HepG2 (cell line): Measurements from ENCODE around the gene CENPP. TPM values are rescaled to one million over a fixed set of nuclear protein-coding genes. Genes with fewer than 3 reads are reported as not detected.

Source experiments
- HNF1A ChIP-seq, 2 experiments: sonication (generic) in 1 of 2; formaldehyde crosslinking in 1 of 2; IDR thresholded peaks; 2 replicates each; pipeline versions ENCODE4 v1.4.0 to v1.6.1; 2016 to 2020; ENCODE audit warnings: borderline replicate concordance in 1 of 2, low read depth in 1 of 2, mild to moderate bottlenecking in 1 of 2, missing genetic modification reagents in 1 of 2
- KLF16 ChIP-seq, 2 experiments: sonication (generic) in 1 of 2; formaldehyde crosslinking in 1 of 2; IDR thresholded peaks; 2 replicates each; pipeline versions ENCODE4 v1.6.1 to v1.8.0; 2016 to 2023; ENCODE audit warnings: missing genetic modification reagents in 2 of 2, missing compliant biosample characterization in 1 of 2
- MXD4 ChIP-seq: IDR thresholded peaks from 2 replicates; pipeline ENCODE4 v1.6.1; 2016; ENCODE audit warnings: mild to moderate bottlenecking, missing biosample characterization, missing genetic modification reagents
- SIN3A ChIP-seq: IDR thresholded peaks from 2 replicates; pipeline ENCODE4 v1.6.1; 2011; ENCODE audit warnings: low read depth, mild to moderate bottlenecking, control low read depth, low read length, borderline replicate concordance
- SRSF9 ChIP-seq: fragments of 200-400 bp; formaldehyde crosslinking; IDR thresholded peaks from 2 replicates; pipeline ENCODE4 v1.6.1; 2018; ENCODE audit warnings: borderline replicate concordance, mild to moderate bottlenecking, low read depth, low read length; ENCODE audit not compliant: insufficient read depth, poor library complexity, severe bottlenecking
- ZBTB40 ChIP-seq, 2 experiments: fragments of 450-650 bp in 1 of 2; sonication (generic) in 1 of 2; formaldehyde crosslinking in 1 of 2; IDR thresholded peaks; 2 replicates each; pipeline versions ENCODE4 v1.6.1 to v1.8.0; 2016 to 2022; ENCODE audit warnings: antibody characterized with exemption in 1 of 2, mild to moderate bottlenecking in 1 of 2, missing genetic modification reagents in 1 of 2
- ZFP36L1 ChIP-seq: sonication (generic); formaldehyde crosslinking; IDR thresholded peaks from 2 replicates; pipeline ENCODE4 v1.8.0; 2022; ENCODE audit warnings: mild to moderate bottlenecking, missing genetic modification reagents, moderate library complexity
- ZKSCAN5 ChIP-seq: sonication (generic); formaldehyde crosslinking; IDR thresholded peaks from 2 replicates; pipeline ENCODE4 v1.5.1; 2020; ENCODE audit warnings: mild to moderate bottlenecking, missing genetic modification reagents
- ZNF143 ChIP-seq: sonication (generic); formaldehyde crosslinking; IDR thresholded peaks from 2 replicates; pipeline ENCODE4 v1.4.0; 2020; ENCODE audit warnings: missing genetic modification reagents
- ZNF33B ChIP-seq: sonication (generic); formaldehyde crosslinking; IDR thresholded peaks from 2 replicates; pipeline ENCODE4 v1.5.1; 2020; ENCODE audit warnings: mild to moderate bottlenecking, missing genetic modification reagents
- ZNF746 ChIP-seq: sonication (generic); formaldehyde crosslinking; IDR thresholded peaks from 2 replicates; pipeline ENCODE4 v1.8.0; 2022; ENCODE audit warnings: mild to moderate bottlenecking, missing genetic modification reagents
- ZSCAN25 ChIP-seq: sonication (generic); formaldehyde crosslinking; IDR thresholded peaks from 2 replicates; pipeline ENCODE4 v1.8.0; 2022; ENCODE audit warnings: mild to moderate bottlenecking, missing genetic modification reagents
- polyA plus RNA-seq, 8 experiments: library from polyadenylated mRNA; depleted of rRNA in 3 of 8; stranded (reverse) in 7 of 8; unstranded in 1 of 8; fragments of >200 nt; fragmentation: Illumina TruSeq in 4 of 8; extraction: Trizol in 4 of 8; gene quantifications; 2 replicates each; pipeline versions ENCODE4 v1.2.1 to v1.2.3, GENCODE V29; 2011 to 2016; ENCODE audit warnings: low read depth in 4 of 8, missing spikeins in 1 of 8, mixed read lengths in 1 of 8; ENCODE audit not compliant: insufficient read depth in 1 of 8
- total RNA-seq, 5 experiments: library from RNA; depleted of rRNA; stranded (reverse); fragments of >200 nt; fragmentation: Illumina TruSeq; extraction: Trizol; gene quantifications; 2 replicates each; pipeline ENCODE4 v1.2.3, GENCODE V29; 2016; ENCODE audit warnings: low read depth in 1 of 5

CENPP gene
- total and polyA plus RNA-seq, 2 of the 13 experiments (the other 11 are each of a cell fraction or from before 2014, with no cell fraction given): 2.0 to 11.4 TPM

DNA sequence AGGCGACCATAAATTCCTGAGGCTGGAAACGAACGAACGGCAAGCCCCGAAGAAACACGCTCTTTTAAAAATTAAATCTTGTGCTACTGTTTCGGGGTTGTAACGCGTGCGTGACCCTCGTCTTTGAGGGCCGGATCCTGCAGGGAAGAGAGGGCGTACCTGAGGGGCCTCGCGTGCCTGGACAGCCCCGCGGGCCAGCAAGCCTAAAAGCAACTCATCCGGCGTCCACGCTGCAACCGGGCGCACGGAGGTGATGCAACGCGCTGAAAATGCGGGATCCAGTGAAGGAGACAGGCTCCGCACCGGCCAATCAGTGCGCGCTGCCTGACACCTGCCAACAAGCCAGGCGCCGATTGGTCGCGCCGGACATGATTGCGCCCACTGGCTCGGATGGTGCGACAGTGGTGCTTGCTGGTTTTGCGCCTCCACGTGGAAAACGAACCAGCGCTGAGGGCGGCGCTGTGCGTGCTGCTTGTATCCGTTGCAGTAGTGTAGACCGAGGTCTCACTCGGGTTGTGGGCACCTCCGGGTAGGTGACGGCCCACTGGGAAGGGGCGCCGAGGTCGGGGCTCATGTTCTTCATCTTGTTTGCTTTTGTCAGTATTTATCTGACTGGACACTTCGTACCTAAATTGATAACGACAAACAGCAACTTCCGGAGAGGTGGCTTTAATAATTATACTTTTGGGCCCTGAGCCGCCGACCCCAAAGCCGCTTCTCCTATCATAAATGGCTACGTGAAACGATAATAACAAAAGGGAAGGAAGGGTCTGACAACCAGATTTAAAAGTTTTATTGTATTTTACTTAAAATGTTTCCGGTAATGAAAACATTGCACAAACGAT lies 32.1 kb upstream of the CENPP start, which contains the start of gene IARS1 (continued):
- TF ChIP-seq HNF1A (IDR thresholded peaks at IDR 0.05; ENCODE audit: low read depth) (no peak; the same call in 1 of the 2 replicates), HNF1A (CRISPR knock-in tag; IDR thresholded peaks at IDR 0.05; ENCODE audit: borderline replicate concordance) (peak; percentile 88), ZBTB40 (IDR thresholded peaks at IDR 0.05) (no peak), ZBTB40 (CRISPR knock-in tag; IDR thresholded peaks at IDR 0.05) (peak; percentile 88), ZNF33B (CRISPR knock-in tag) (peak; percentile 96), ZKSCAN5 (no peak), ZNF746 (CRISPR knock-in tag) (peak; percentile 82; the same call in 1 of the 2 replicates), ZSCAN25 (CRISPR knock-in tag) (0 out of 2 replicates have a peak, but pooled peaks have one; percentile 56), MXD4 (CRISPR knock-in tag) (peak; percentile 99), SIN3A (peak; percentile 98), ZFP36L1 (CRISPR knock-in tag) (0 out of 2 replicates have a peak, but pooled peaks have one; percentile 77), ZNF143 (CRISPR knock-in tag) (peak; percentile 76), SRSF9 (no peak), KLF16 (CRISPR knock-in tag; IDR thresholded peaks at IDR 0.05) (peak in 1 of 2 experiments; percentile 93; a peak in 2 of 4 replicates)
